Dermis blood vessel endothelial cell (primary cell): ENCODE results near the gene CCN5. TPM values are rescaled to one million over a fixed set of nuclear protein-coding genes. Genes with fewer than 3 reads are reported as not detected.
"Not testable (repeated sequence)": the region's sequence is repeated elsewhere in the genome, so short reads cannot be mapped to it uniquely, and the experiment has no call there.

Source experiments
- DNase-seq: peaks from one replicate; pipeline ENCODE4 v3.0.0; 2010
- total RNA-seq: library from RNA; depleted of rRNA; stranded (reverse); fragments of >200 nt; gene quantifications from 2 replicates; pipeline ENCODE4 v1.2.3, GENCODE V29; 2014

CCN5 gene
- total RNA-seq, 1 donor from 2014 or later, result not detected

GRCh38 chr20:44759595-44759994, 44.4 kb downstream of the CCN5 start:
- no peak for DNase-seq

DNA sequence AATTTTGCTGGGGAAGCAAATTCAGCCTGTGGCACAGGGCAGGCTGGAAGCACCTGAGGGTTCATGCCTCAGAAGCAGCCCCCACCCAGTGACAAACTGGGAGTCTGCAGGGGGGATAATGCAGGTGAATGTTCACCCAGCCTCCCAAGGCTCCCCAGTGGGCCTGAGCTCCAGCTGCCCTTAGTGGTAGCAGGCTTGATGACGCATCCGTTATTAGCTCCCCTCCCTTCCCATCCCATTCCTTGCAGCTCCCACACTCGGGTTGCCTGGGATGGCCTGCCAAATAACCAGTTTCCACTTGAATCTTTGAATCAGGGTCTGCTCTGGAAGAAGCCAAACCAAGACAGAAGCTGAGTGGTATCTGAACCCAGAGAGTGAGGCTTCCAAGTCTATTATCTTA, 46.3 kb downstream of the CCN5 start:
- DNase-seq, result no peak

GRCh38 chr20:44762466-44763140, 47.4 kb downstream of the CCN5 start:
- peak; percentile 50 for DNase-seq

DNA sequence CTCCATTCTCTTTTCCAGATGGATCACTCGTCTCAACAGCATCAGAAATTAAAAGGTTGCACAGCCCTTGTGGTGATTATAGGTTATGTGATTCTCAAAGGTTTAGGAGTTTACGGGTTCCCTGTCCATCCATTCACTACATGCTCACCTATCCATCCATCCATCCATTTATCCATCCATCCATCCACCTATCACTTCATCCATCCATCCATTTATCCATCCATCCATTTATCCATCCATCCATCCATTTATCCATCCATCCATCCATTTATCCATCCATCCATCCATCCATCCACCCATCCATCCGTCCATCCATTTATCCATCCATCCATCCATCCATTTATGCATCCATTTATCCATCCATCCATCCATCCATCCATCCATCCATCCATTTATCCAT, 48.6 kb downstream of the CCN5 start:
- DNase-seq, result not testable (repeated sequence)

- DNase-seq, result no peak
Observed at GRCh38 chr20:44765091-44765490, 49.9 kb downstream of the CCN5 start.

- DNase-seq, result no peak
Observed at GRCh38 chr20:44765701-44766347, 50.7 kb downstream of the CCN5 start.

- DNase-seq, result no peak
Observed at GRCh38 chr20:44768256-44768655, 53.1 kb downstream of the CCN5 start.

GRCh38 chr20:44768854-44769480, 53.8 kb downstream of the CCN5 start:
- DNase-seq, result no peak

DNA sequence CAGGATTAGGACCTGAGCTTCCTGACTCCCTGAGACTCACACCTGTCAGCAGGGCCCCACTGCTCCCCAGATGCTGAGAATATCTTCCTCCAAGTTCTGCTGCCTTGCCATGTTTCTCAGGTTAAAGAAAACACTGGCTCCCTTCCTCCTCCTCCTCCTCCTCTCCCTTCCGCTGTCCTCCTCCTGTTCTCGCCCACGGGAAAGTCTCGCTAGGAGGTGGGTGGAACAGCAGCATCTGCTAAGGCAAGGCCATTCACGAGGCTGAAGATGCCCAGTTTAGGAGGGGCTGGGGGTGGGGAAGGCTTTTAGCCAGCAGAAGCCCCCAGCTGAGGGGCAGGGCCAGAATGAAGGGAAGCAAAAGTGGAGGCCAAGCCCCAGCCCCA, 54.3 kb downstream of the CCN5 start:
- DNase-seq, result no peak

DNA sequence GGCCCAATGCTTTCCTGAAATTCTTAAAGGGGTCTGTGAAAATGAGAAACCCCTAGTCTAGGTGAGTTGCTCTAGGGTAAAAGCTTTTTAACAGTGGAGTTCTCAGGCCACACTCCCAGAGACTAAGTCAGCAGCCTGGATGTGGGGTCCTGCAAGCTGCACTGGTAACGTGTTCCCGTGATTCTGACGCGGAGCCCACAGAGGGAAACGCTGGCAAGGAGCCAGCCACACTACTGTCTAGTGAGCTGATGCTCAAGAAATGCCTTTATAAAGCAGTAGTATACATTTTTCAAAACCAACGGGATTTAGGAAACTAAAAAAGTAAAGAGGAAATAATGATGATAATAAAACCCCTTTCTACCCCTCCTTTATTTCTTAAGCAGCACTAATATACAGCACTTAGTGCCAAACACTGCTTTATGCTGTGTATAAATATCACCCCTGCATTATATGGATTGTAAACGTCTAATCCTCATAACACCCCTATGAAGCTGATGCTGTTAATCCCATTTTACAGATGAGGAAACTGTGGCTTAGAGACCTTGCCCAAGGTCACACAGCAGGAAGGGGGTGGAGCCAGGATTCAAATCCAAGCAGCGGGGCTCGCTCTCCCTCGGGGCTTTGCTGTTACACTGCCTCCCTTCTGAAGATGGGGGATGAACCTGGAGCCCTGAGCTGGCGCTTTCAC, 55.5 kb downstream of the CCN5 start:
- DNase-seq, result no peak

DNA sequence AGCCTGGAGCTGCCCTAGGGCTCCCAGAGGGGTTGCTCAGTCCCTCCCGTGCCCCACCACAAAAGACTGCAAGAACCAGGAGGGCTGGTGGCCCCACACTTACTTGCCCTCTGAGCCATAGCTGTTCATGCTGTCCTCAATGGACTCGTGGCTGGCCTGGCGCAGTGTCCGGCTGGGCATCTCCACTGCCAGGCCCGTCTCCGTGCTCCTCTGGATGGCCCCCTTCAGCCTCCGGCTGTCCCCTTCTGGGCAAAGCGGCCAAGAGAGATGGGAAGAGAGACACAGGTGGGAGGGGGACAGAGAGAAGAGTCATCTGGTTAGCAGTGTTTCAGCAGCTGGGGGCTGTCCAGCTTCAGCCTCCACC, 56.0 kb downstream of the CCN5 start:
- DNase-seq, result no peak

GRCh38 chr20:44772636-44773035, 57.5 kb downstream of the CCN5 start:
- DNase-seq, result no peak

GRCh38 chr20:44773070-44773829, 58.1 kb downstream of the CCN5 start:
- DNase-seq, result no peak

DNA sequence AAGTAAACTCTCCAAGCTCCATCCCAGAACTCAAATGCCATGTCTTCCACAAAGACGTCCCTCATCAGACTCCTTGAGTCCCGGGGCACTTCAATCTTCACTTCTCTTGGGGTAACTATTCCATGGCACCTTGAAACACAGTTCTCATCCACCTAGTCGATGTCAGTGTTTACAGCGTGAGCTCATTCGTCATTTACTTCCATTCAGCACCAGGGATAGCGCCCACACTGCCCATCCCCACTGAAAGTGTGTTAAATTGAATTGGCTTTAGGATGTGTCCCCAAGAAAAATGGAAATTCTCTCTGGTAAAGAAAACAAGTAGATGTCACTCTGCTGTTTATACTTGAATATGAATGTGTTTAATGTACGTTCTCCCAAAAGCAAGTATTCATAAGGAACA, 61.8 kb downstream of the CCN5 start:
- peak; percentile 47 for DNase-seq

Other genes with a start within 250 kb of the CCN5 start
- 3.4 and 6.3 TPM in 2 replicates for gene TTPAL, start 239.5 kb upstream of the CCN5 start, total RNA-seq
- gene SERINC3, start 193.3 kb upstream of the CCN5 start, total RNA-seq, result 108 and 110 TPM in 2 replicates
- 177 and 275 TPM in 2 replicates for gene PKIG, start 132.8 kb upstream of the CCN5 start, total RNA-seq
- 15.3 and 19.1 TPM in 2 replicates for gene ADA, start 63.7 kb upstream of the CCN5 start, total RNA-seq
- 0.05 and 0.17 TPM in 2 replicates for gene KCNK15, start 30.5 kb downstream of the CCN5 start, total RNA-seq
- gene RIMS4, start 95.2 kb downstream of the CCN5 start, total RNA-seq, result not detected in 2 replicates
- gene YWHAB, start 170.3 kb downstream of the CCN5 start, total RNA-seq, result 137 and 188 TPM in 2 replicates
- 1.3 and 2.6 TPM in 2 replicates for gene PABPC1L, start 194.7 kb downstream of the CCN5 start, total RNA-seq
- gene TOMM34, start 245.0 kb downstream of the CCN5 start, total RNA-seq, result 16.8 and 22.2 TPM in 2 replicates